GM21529 (cell line): ENCODE measurements around the gene POU2AF2.
"Not testable (repeated sequence)": the region's sequence is repeated elsewhere in the genome, so short reads cannot be mapped to it uniquely, and the experiment has no call there.

Source experiments
- ATAC-seq: cut with Tn5 transposase; IDR thresholded peaks from one replicate; pipeline ENCODE4 v1.9.1; 2021; ENCODE audit not compliant: unreplicated experiment

Gene POU2AF2

GRCh38 chr11:111245425-111245824 lies at the start of gene POU2AF2:
TSS of gene POU2AF2 (plus strand) at chr11:111245725. CDS start at chr11:111245854, 129 bp downstream.
- no peak for ATAC-seq

GRCh38 chr11:111200010-111200534 lies 45.5 kb upstream of the POU2AF2 start:
- ATAC-seq: no peak

GRCh38 chr11:111204211-111204610 lies 41.3 kb upstream of the POU2AF2 start:
- ATAC-seq: no peak

- no peak for ATAC-seq
Observed at GRCh38 chr11:111205632-111206385, 39.7 kb upstream of the POU2AF2 start.

GRCh38 chr11:111206472-111206871 lies 39.1 kb upstream of the POU2AF2 start:
- ATAC-seq: no peak

- ATAC-seq: no peak
Observed at GRCh38 chr11:111207213-111207612, 38.3 kb upstream of the POU2AF2 start.

- ATAC-seq: no peak
Observed at GRCh38 chr11:111209543-111210355, 35.8 kb upstream of the POU2AF2 start.

GRCh38 chr11:111213256-111213655 lies 32.3 kb upstream of the POU2AF2 start:
- no peak for ATAC-seq

GRCh38 chr11:111220721-111221120 lies 24.8 kb upstream of the POU2AF2 start:
- ATAC-seq: no peak

- no peak for ATAC-seq
Observed at GRCh38 chr11:111221208-111221607, 24.3 kb upstream of the POU2AF2 start.

GRCh38 chr11:111221936-111222335 lies 23.6 kb upstream of the POU2AF2 start:
- ATAC-seq: not testable (repeated sequence)

- not testable (repeated sequence) for ATAC-seq
Observed at GRCh38 chr11:111222821-111223455, 22.6 kb upstream of the POU2AF2 start.

- no peak for ATAC-seq
Observed at GRCh38 chr11:111225881-111226280, 19.6 kb upstream of the POU2AF2 start.

GRCh38 chr11:111229604-111230003 lies 15.9 kb upstream of the POU2AF2 start:
- ATAC-seq: no peak

- peak; percentile 24 for ATAC-seq
Observed at GRCh38 chr11:111230122-111230465, 15.4 kb upstream of the POU2AF2 start.

GRCh38 chr11:111231836-111232235 lies 13.7 kb upstream of the POU2AF2 start:
- no peak for ATAC-seq

- no peak for ATAC-seq
Observed at GRCh38 chr11:111236383-111236782, 9.1 kb upstream of the POU2AF2 start.

- ATAC-seq: no peak
Observed at GRCh38 chr11:111237926-111238325, 7.6 kb upstream of the POU2AF2 start.

- ATAC-seq: no peak
Observed at GRCh38 chr11:111246956-111247355, 1.4 kb downstream of the POU2AF2 start.

- ATAC-seq: no peak
Observed at GRCh38 chr11:111250936-111251335, 5.4 kb downstream of the POU2AF2 start.

GRCh38 chr11:111253131-111253530 lies 7.6 kb downstream of the POU2AF2 start:
- ATAC-seq: no peak
